Prostate gland (tissue), 2 donors: Measurements from ENCODE around the gene CCDC174.

ENCODE experiments used
- POLR2AphosphoS5 ChIP-seq: sonication (generic); formaldehyde crosslinking; IDR thresholded peaks from one replicate; pipeline ENCODE4 v1.6.1; 2017; ENCODE audit warnings: antibody characterized with exemption
- TF ChIP-seq, protein P1 (sequence below), 4 experiments: fragments of 200-600 bp in 2 of 4; fragments of 450-650 bp in 2 of 4; sonication (generic) in 2 of 4; IDR thresholded peaks; 1 replicate in 3 of 4; 2 replicates in 1 of 4; pipeline ENCODE4 v1.5.1; 2016 to 2019; ENCODE audit warnings: antibody characterized with exemption in 4 of 4, mild to moderate bottlenecking in 2 of 4, moderate library complexity in 2 of 4

DNA sequence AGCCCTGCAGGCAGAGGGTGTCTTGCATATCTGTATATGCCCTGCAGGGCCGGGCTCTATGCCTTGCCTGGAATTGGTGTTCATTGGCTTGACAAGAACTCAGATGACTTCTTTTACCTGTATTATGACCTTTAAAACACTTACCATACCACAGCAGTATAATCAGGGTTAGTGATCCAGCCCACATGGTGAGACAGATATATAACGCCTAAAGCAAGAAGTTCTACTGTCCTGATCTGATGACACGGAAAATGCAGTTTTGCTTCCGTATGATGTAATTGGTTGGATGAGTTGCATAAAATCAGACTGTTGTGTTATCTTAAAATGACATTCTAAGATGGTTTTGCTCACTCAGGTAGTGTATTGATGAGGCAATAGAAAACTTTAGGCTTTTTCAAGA, 9.4 kb downstream of the CCDC174 start:
- TF ChIP-seq, protein P1, sequence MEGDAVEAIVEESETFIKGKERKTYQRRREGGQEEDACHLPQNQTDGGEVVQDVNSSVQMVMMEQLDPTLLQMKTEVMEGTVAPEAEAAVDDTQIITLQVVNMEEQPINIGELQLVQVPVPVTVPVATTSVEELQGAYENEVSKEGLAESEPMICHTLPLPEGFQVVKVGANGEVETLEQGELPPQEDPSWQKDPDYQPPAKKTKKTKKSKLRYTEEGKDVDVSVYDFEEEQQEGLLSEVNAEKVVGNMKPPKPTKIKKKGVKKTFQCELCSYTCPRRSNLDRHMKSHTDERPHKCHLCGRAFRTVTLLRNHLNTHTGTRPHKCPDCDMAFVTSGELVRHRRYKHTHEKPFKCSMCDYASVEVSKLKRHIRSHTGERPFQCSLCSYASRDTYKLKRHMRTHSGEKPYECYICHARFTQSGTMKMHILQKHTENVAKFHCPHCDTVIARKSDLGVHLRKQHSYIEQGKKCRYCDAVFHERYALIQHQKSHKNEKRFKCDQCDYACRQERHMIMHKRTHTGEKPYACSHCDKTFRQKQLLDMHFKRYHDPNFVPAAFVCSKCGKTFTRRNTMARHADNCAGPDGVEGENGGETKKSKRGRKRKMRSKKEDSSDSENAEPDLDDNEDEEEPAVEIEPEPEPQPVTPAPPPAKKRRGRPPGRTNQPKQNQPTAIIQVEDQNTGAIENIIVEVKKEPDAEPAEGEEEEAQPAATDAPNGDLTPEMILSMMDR (IDR thresholded peaks at IDR 0.05), result no peak
- TF ChIP-seq POLR2AphosphoS5, result no peak
